C1 segment of cervical spinal cord (tissue), 14 donors: ENCODE measurements around the gene DRC7.
A peak's percentile ranks its signal among the peaks of the same experiment; 100 is the strongest.

Experiments used
- DNase-seq, 14 donors: peaks; one replicate each; lab custom pipeline; 2025; lab: John Stamatoyannopoulos, UW

The DRC7 gene

DNA sequence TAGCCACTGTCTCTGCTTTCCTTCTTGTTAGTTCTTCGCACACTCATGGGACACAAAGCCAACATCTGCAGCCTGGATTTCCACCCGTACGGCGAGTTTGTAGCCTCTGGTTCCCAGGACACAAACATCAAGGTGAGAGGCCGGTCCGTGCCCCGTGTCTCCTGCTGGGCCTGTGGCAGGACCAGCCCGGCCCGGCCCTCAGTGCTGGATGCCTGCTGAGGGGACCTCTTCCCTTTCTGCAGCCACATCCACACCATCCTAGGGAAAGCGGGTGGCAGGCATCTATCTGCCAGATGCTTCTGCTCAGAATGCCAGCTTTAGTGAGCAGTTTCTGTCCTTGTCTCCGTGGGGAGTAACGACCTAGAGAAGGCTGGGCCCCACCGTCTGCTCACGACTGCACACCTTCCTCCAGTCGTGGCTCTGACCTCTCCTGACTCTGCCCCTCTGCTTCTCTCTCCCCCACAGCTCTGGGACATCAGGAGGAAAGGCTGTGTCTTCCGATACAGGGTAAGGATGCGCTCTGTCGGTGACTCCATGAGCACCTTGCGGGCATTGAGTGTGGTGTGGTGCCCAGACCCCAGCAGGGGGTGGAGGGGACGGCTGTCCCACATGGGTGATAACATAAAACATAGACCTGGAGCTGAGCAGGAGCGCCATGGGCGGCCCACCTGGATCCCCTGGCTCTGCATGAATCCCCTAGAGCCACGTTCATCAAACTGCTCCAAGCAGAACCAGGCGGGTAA, 56.4 kb downstream of the DRC7 start:
- no peak for DNase-seq

GRCh38 chr16:57751539-57752202, 57.1 kb downstream of the DRC7 start:
- no peak for DNase-seq

DNA sequence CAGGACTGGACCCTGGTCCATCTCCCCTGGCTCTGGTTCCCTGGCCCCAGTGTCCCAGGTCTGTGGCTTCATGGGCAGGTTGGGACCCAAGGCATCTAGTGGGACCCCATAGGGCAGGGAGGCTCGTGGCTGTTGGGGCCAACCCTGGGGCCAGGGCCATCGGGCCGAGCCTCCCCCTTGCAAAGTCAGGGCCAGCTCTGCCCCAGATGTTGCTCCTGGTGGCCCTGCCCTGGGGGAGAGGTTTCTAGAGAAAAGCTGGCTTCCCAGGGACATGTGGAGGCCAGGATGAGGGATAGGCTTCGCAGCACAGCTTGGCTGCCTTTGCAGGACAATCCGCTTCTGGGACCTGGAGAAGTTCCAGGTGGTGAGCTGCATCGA, 57.6 kb downstream of the DRC7 start:
- no peak for DNase-seq

- DNase-seq: no peak
Observed at GRCh38 chr16:57752581-57753447, 58.2 kb downstream of the DRC7 start.

- DNase-seq: no peak
Observed at GRCh38 chr16:57753448-57754353, 59.1 kb downstream of the DRC7 start.

- no peak for DNase-seq
Observed at GRCh38 chr16:57754354-57755060, 59.9 kb downstream of the DRC7 start.

GRCh38 chr16:57755061-57755684, 60.6 kb downstream of the DRC7 start:
- DNase-seq: no peak

DNA sequence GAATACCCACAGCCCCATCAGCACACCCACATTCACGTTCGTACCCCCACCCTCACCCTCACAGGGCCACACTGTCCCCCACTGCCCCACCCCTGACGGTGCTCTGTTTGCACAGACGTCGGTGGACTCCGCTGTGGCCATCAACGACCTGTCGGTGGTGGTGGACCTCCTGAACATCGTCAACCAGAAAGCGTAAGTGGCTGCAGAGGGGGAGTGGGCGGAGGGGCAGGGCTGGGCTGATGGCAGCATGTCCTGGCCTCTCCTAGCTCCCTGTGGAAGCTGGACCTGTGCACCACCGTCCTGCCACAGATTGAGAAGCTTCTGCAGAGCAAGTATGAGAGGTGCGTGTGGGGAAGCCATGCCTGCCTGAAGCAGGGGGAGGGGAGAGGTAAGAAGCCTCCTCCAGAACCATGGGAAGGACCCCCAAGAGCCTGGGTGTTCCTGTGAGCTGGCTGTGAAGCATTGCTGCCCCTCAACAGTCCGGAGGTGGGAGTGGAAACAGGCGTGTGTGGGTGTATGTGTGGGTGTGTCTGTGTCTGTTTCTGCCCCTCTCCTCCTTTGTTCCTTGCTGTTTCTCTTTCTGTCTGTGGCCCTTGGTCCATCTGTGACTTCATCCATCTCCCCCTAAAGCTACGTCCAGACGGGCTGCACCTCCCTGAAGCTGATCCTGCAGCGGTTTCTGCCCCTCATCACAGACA, 61.3 kb downstream of the DRC7 start:
- no peak for DNase-seq

- DNase-seq: no peak
Observed at GRCh38 chr16:57756424-57757325, 62.1 kb downstream of the DRC7 start.

DNA sequence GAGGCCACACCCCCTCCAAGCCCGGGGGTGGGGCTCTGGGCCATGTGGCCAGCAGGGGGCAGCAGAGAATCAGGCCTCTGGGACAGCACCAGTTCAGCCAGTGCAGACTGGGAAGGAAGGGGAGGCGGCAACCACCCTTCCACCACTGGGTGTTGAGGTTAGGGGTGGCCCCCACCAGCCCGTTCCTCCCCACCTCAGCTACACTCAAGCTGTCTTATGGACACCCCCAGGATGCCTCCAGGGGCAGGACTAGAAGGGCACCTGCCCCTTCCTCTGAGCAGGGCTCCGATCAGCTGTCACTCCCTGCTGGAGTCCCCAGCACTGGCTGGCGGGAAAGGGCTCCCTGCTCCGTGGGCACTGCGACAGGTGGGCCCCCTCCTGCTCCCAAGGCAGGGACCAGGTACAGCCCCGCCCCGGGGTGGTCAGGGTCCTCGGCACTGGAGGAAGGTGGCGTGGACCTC, 62.8 kb downstream of the DRC7 start:
- DNase-seq: peak in 13 of 14 donors; percentile 16 to 87 (median 71)

DNA sequence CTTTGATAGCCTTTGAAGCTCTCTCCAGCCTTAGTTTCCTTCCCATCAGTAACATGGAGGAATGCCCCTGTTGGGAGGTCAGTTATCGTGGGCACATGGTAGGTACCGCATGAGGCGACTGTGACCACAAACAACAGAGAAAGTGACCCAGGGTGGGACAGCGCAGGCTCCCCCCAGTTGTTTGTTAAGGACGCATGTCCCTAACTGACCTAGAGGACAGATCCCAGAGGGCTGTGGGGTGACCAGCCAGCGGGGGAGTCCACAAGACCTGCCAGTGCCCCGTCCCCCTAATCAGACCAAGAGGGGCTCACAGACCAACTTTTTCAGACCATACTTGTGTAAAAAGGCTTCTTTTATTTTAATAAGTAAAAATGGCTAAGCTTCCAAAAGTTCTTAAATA, 63.3 kb downstream of the DRC7 start:
- DNase-seq: no peak

- no peak for DNase-seq
Observed at GRCh38 chr16:57758331-57759117, 63.9 kb downstream of the DRC7 start.

DNA sequence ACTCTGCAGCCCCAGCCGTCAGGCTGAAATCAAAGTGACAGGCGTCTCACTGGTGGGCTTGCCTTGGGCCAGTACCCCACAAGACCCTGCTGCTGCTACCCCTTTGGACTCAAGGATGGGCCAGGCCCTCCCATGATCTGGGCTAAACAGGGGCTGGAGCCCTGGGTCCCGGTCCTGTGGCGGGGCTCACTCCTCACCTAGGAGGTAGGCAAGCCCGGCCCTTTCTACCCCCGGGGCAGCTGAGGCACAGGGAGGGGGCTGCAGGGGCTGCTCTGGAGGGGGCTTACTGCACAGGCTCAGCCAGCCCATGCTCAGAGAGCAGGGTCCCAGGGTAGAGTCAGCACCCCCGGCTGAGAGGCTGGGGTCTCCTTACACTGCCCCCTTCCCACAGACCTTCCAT, 64.5 kb downstream of the DRC7 start:
- no peak for DNase-seq

DNA sequence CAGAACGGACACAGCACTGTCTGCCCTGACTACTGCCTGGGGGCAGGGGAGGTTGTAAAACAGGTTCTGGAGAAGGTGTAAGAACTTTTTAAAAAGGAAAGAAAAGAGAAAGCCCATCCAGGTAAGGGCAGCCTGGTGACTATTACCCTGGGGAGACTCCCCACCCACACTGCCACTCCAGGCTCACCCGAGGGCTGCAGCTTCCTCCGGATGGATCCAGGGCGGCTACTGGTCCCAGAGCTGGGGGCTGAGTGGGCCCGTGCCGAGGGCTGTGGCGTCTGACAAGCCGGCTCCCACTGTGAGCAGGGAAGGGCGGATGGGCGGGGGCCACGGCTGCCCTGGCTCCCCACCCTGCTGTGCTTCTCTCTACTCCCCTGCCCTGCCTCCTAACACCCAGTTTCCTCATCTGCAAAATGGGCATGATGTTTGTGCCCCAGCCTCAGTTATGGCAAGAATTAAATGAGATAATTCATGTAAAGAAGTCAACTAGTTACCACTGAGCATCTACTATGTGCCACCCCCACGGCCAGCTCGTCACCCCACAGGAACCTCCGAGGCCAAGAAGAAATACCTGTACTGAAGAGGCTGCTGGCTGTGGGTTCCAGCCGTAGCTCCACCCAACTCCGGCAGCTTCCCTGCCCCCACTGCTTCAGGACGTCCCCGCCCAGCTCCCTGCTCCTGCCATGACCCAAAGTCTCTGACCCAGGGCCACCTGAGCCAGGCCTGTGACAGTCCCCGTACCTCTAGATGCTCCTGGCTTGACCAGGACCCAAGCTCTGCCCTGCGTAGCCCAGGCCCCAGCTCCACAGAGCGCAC, 65.1 kb downstream of the DRC7 start:
- no peak for DNase-seq

GRCh38 chr16:57760357-57761160, 66.0 kb downstream of the DRC7 start:
- no peak for DNase-seq

GRCh38 chr16:57761301-57761700, 66.7 kb downstream of the DRC7 start:
- DNase-seq: no peak
